ENCODE measurements around the gene THEMIS2. TPM values are rescaled to one million over a fixed set of nuclear protein-coding genes. Genes with fewer than 3 reads are reported as not detected.
A peak's percentile ranks its signal among the peaks of the same experiment; 100 is the strongest.

Gene THEMIS2
- total and polyA plus RNA-seq, 9 of the 15 experiments (the other 6 are each of a cell fraction or from before 2014, with no cell fraction given), result 2.3 to 12.7 (median 8.0) TPM

- Histone ChIP-seq H3K4me1 (replicated peaks in 1 of 2; ENCODE audit: control insufficient read depth in 2 of 2, insufficient read depth in 2 of 2, low read length in 2 of 2) (peaks cover 0 to 20% of the 10 kb centered on the region in 2 experiments; a peak in 3 of 5 replicates), H3K9me3 (replicated peaks; ENCODE audit: control insufficient read depth, insufficient read depth, low read depth, low read length) (no peaks in the 10 kb centered on the region), H4K20me1 (replicated peaks; ENCODE audit: control insufficient read depth, insufficient read depth, low read length) (no peaks in the 10 kb centered on the region), H3K36me3 (ENCODE audit: control insufficient read depth, insufficient read depth, low read length) (peaks cover 49% of the 10 kb centered on the region; the same call in 2 of the 3 replicates), H3K9ac (ENCODE audit: insufficient read depth in 1 of 2, low read depth in 2 of 2, low read length in 2 of 2) (peak overlapping the region in 1 of 2 experiments; percentile 72; a peak in 2 of 4 replicates), H3K79me2 (ENCODE audit: control insufficient read depth, insufficient read depth, low read length) (no peaks in the 10 kb centered on the region), H3K9me1 (ENCODE audit: control insufficient read depth, insufficient read depth, low read length) (peaks cover 4% of the 10 kb centered on the region), H3K4me3 (no peak overlapping the region), H3K4me2 (ENCODE audit: insufficient read depth, low read length) (no peak overlapping the region), H3K27ac (ENCODE audit: extremely low read depth, low read depth, low read length) (no peak overlapping the region), H3K27me3 (ENCODE audit: control insufficient read depth in 2 of 2, insufficient read depth in 2 of 2, low read length in 2 of 2) (no peaks in the 10 kb centered on the region), H2AFZ (ENCODE audit: low read depth, low read length) (no peak overlapping the region)
- no peak for FAIRE-seq
- WGBS (ENCODE audit: insufficient coverage, low coverage, missing lambda C conversion rate), result 80% methylated on average over 24 of the region's 24 CpGs
- ChIA-PET POLR2A (interaction anchor here (0.6 to 0.8 kb wide), 2 partner anchors 376 to 746 kb away, joined by 3 read pairs; no protein-coding TSS in a partner anchor), CTCF (ENCODE audit: low intra/inter-chr PET ratio) (no interaction called here)
- 0 out of 2 replicates have a peak, but pooled peaks have one; percentile 29 for TF ChIP-seq RBFOX2 (IDR thresholded peaks at IDR 0.05; ENCODE audit: low read depth, low read length)
- TF ChIP-seq HDAC3 (IDR thresholded peaks at IDR 0.05; ENCODE audit: borderline replicate concordance, partially characterized antibody), result no peak
- peak; percentile 66; the same call in 1 of the 2 replicates for TF ChIP-seq BCOR (IDR thresholded peaks at IDR 0.05)
- TF ChIP-seq ZFP36 (IDR thresholded peaks at IDR 0.05; ENCODE audit: low read depth, low read length, partially characterized antibody), result peak; percentile 77
- peak; percentile 77 for TF ChIP-seq RBM25 (IDR thresholded peaks at IDR 0.05; ENCODE audit: low read depth, low read length, severe bottlenecking)
- peak; percentile 35; the same call in 1 of the 2 replicates for TF ChIP-seq POLR2G (IDR thresholded peaks at IDR 0.05; ENCODE audit: low read depth, low read length)
- no peak for TF ChIP-seq ZNF24 (IDR thresholded peaks at IDR 0.05)
- no peak for TF ChIP-seq PML (IDR thresholded peaks at IDR 0.05; ENCODE audit: low read length)
- intact Hi-C loops (cut with micrococcal nuclease), result no loop called here
- BruUV-seq (replicated peaks), result no TSS peak
- in situ Hi-C loops (cut with MboI), result no loop called here
- ATAC-seq, result no peak
- peak in 1 of 4 experiments; percentile 8 for DNase-seq (ENCODE audit: extremely low read depth in 1 of 4, low spot score in 3 of 4)
These were observed 11.9 kb downstream of the THEMIS2 start for GRCh38 chr1:27884006-27884954.
